ENCODE results near the gene ATF6.

GRCh38 chr1:161810780-161811179 is 44.7 kb downstream of the ATF6 start:
- TF ChIP-seq EZH2phosphoT487 (IDR thresholded peaks at IDR 0.05; ENCODE audit: borderline replicate concordance, low read length) (no peak), CTCF (IDR thresholded peaks at IDR 0.05; ENCODE audit: low read depth, low read length, poor library complexity, severe bottlenecking) (no peak)

All from DOHH2 (cell line).